ENCODE measurements around the gene SNX6.
A peak's percentile ranks its signal among the peaks of the same experiment; 100 is the strongest.
"Not testable (repeated sequence)": the region's sequence is repeated elsewhere in the genome, so short reads cannot be mapped to it uniquely, and the experiment has no call there.

The SNX6 gene

DNA sequence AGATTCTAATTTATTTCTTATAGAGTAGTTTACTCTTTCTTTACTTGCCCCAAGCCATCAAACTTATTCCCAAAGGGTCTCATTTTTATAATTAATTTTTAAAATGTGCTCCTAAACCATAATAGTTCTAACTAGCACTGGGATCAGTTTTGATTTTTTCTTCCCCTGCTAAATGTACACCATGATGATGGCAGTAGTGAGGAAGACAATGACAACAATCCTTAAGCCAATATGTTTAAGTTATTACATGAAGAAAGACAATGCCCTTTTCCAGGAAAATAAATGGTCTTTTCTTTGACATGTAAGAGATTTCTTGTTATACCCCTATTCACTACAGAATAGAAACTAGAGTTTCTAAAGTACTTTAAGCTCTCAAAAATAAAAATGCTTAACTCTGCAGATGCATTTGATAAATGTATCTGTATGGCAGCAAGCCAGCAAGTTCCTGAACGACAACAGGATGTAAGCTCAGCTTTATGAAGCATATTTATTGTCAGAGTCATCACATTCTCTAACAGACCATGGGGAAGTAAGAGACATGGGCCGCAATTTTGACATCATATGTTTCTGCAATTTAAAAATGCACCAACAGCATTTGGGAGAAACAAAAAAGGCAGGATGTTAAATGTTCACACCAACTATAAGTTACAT, 36.0 kb upstream of the SNX6 start:
- H3K4me2 ChIP-seq: peak overlapping the region in 4 of 11 experiments; percentile 31 to 90 (median 81); a peak in 8 of 22 replicates
- no peaks in the 10 kb centered on the region for H4K20me1 ChIP-seq
- H3K4me3 ChIP-seq: no peak overlapping the region

DNA sequence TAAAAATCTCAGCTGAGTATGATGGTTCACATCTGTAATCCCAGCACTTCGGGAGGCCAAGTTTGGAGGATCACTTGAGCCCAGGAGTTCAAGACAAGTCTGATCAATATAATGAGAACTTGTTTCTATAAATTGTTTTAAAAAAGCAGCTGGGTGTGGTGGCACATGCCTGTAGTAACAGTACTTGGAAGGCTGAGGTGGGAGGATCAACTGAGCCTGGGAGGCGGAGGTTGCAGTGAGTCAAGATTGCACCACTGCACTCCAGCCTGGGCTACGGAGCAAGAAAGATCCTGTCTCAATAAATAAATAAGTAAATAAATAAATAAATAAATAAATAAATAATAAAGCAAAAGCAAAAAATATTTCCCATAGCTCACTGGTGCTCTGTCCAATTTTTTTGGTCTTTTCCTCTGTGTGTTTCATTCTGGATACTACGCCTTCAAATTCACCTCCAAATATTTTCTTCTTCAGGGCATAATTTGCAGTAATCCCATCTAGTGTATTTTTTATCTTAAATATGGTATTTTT, 32.7 kb upstream of the SNX6 start:
- H3K9ac ChIP-seq: no peak overlapping the region
- peaks cover 0 to 49% (median 6%) of the 10 kb centered on the region in 10 experiments; a peak in 11 of 20 replicates for H3K4me1 ChIP-seq
- peak overlapping the region in 1 of 11 experiments; percentile 7; a peak in 1 of 22 replicates for H3K4me2 ChIP-seq
- H3K4me3 ChIP-seq: no peak overlapping the region
- H3K36me3 ChIP-seq: no peaks in the 10 kb centered on the region
- no peaks in the 10 kb centered on the region for H3K27me3 ChIP-seq
- H4K20me1 ChIP-seq: no peaks in the 10 kb centered on the region
- peaks cover 10 to 29% (median 24%) of the 10 kb centered on the region in 11 experiments for H3K9me3 ChIP-seq (replicated peaks in 1 of 11)
- no peak overlapping the region for H3K27ac ChIP-seq
- TF ChIP-seq Cebpa-rat (IDR thresholded peaks at IDR 0.05): no peak

More for the DNA sequence above, 36.0 kb upstream of the SNX6 start:
- Histone ChIP-seq H3K36me3 (no peaks in the 10 kb centered on the region), H3K4me1 (peaks cover 0 to 80% (median 6%) of the 10 kb centered on the region in 10 experiments; a peak in 11 of 20 replicates), H3K27me3 (no peaks in the 10 kb centered on the region), H3K9me3 (replicated peaks in 1 of 11) (peaks cover 4 to 19% (median 16%) of the 10 kb centered on the region in 11 experiments), H3K27ac (peak overlapping the region in 5 of 11 experiments; percentile 31 to 95 (median 90); a peak in 9 of 22 replicates), H3K9ac (peak overlapping the region in 4 of 11 experiments; percentile 54 to 84 (median 76); a peak in 8 of 22 replicates)
- TF ChIP-seq Cebpa-rat (IDR thresholded peaks at IDR 0.05): no peak

GRCh38 chr14:34660796-34661195, 30.8 kb upstream of the SNX6 start:
- H3K4me2 ChIP-seq: no peak overlapping the region
- peaks cover 10 to 29% (median 24%) of the 10 kb centered on the region in 11 experiments for H3K9me3 ChIP-seq (replicated peaks in 1 of 11)
- no peak for TF ChIP-seq Cebpa-rat (IDR thresholded peaks at IDR 0.05)
- H3K27ac ChIP-seq: no peak overlapping the region
- no peaks in the 10 kb centered on the region for H3K27me3 ChIP-seq
- H4K20me1 ChIP-seq: no peaks in the 10 kb centered on the region
- peaks cover 0 to 33% (median under 1%) of the 10 kb centered on the region in 10 experiments; a peak in 10 of 20 replicates for H3K4me1 ChIP-seq
- H3K36me3 ChIP-seq: no peaks in the 10 kb centered on the region
- no peak overlapping the region for H3K9ac ChIP-seq
- no peak overlapping the region for H3K4me3 ChIP-seq

GRCh38 chr14:34655959-34656358, 26.0 kb upstream of the SNX6 start:
- Histone ChIP-seq H3K27ac (no peak overlapping the region), H4K20me1 (no peaks in the 10 kb centered on the region), H3K9ac (no peak overlapping the region), H3K36me3 (no peaks in the 10 kb centered on the region), H3K4me3 (no peak overlapping the region), H3K4me1 (peaks cover 0 to 28% (median 0%) of the 10 kb centered on the region in 10 experiments; a peak in 6 of 20 replicates), H3K9me3 (replicated peaks in 1 of 11) (peaks cover 6 to 11% (median 6%) of the 10 kb centered on the region in 11 experiments; a peak in 20 of 22 replicates), H3K27me3 (no peaks in the 10 kb centered on the region), H3K4me2 (no peak overlapping the region)
- no peak for TF ChIP-seq Cebpa-rat (IDR thresholded peaks at IDR 0.05)

- H3K36me3 ChIP-seq; H3K4me3 ChIP-seq; H3K9me3 ChIP-seq (replicated peaks in 1 of 11); H4K20me1 ChIP-seq; H3K27ac ChIP-seq; H3K9ac ChIP-seq; H3K27me3 ChIP-seq: not testable (repeated sequence)
- H3K4me1 ChIP-seq: peaks cover 0 to 56% (median 0%) of the 10 kb centered on the region in 10 experiments; a peak in 6 of 20 replicates
- H3K4me2 ChIP-seq: peak overlapping the region in 2 of 11 experiments; percentile 46 to 52; a peak in 4 of 22 replicates
These were observed 23.1 kb upstream of the SNX6 start for GRCh38 chr14:34653073-34653472.

DNA sequence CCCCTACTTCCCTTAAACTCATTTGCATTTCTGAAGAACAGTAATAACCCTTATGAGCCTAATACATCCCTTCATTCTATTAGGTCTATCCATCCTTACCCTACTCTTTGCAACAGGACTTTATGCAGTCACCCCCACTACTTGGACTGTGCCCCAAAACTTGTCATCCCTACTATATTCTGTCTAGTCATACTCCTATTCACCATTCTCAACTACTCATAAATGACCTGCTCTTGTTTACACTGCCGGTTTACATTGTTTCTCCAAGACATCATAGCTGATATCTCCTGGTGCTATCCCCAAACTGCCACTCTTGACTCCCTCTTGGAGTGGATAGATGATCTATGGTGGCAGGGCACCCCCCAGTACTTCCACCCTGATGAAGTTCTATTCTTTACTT, 22.4 kb upstream of the SNX6 start:
- not testable (repeated sequence) for H4K20me1 ChIP-seq; H3K27me3 ChIP-seq; H3K4me3 ChIP-seq; H3K9ac ChIP-seq; H3K9me3 ChIP-seq (replicated peaks in 1 of 11); H3K27ac ChIP-seq; H3K36me3 ChIP-seq
- Histone ChIP-seq H3K4me2 (peak overlapping the region in 2 of 11 experiments; percentile 46 to 52; a peak in 4 of 22 replicates), H3K4me1 (peaks cover 0 to 63% (median 0%) of the 10 kb centered on the region in 10 experiments; a peak in 6 of 20 replicates)

DNA sequence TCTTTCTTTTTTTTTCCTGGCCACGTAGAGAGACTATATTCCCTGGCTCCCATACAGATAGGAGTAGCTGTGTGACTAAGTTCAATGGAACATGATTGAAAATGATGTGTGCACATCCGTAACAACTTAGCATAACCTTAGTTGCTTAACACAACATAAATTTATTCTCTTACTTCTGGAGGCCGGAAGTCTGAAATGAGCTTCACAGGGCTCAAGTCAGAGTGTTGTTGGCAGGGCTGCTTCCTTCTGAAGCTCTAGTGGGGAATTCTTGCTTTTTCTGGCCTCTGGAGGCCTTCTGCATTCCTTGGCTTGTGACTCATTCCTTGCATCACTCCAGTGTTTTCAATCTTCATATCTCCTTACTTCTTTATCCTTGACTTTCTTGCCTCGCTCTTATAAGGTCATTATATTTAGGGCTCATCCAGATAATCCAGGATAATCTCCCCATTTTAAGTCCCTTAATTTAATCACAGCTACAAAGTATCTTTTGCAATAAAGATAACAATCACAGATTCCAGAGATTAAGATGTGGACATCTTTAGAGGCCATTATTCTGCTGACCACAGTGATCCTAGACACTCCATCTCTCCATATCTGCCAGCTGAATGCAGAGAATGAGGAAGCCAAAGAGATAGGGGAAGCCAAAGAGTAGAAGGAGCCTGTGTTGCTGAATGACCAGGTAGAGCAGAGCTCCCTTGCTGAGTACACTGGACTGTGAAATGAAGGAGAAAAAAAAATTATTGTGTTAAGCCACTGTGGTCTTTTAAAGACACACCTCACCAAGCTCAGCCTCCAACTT, 21.0 kb upstream of the SNX6 start:
- Histone ChIP-seq H3K27me3 (no peaks in the 10 kb centered on the region), H3K9me3 (replicated peaks in 1 of 11) (no peaks in the 10 kb centered on the region), H3K4me3 (no peak overlapping the region), H3K4me2 (peak overlapping the region in 3 of 11 experiments; percentile 18 to 62 (median 58); a peak in 5 of 22 replicates), H3K36me3 (no peaks in the 10 kb centered on the region), H4K20me1 (no peaks in the 10 kb centered on the region), H3K27ac (peak overlapping the region in 3 of 11 experiments; percentile 16 to 44 (median 35); a peak in 3 of 22 replicates), H3K9ac (no peak overlapping the region; a peak in 1 of 22 replicates), H3K4me1 (peaks cover 0 to 76% (median 0%) of the 10 kb centered on the region in 10 experiments; a peak in 6 of 20 replicates)
- TF ChIP-seq Cebpa-rat (IDR thresholded peaks at IDR 0.05): no peak

GRCh38 chr14:34650006-34650405, 20.1 kb upstream of the SNX6 start:
- H3K9ac ChIP-seq: 0 out of 22 replicates have a peak overlapping the region, but pooled peaks of 1 of the 11 experiments have one; percentile 15
- not testable (repeated sequence) for H4K20me1 ChIP-seq; H3K4me3 ChIP-seq; H3K27me3 ChIP-seq; H3K36me3 ChIP-seq; H3K9me3 ChIP-seq (replicated peaks in 1 of 11)
- peaks cover 0 to 81% (median 0%) of the 10 kb centered on the region in 10 experiments; a peak in 6 of 20 replicates for H3K4me1 ChIP-seq
- peak overlapping the region in 3 of 11 experiments; percentile 0 to 44 (median 35); a peak in 3 of 22 replicates for H3K27ac ChIP-seq
- peak overlapping the region in 2 of 11 experiments; percentile 58 to 62; a peak in 4 of 22 replicates for H3K4me2 ChIP-seq

- Histone ChIP-seq H3K9ac (peak overlapping the region in 1 of 11 experiments; percentile 15; a peak in 1 of 22 replicates), H3K4me2 (peak overlapping the region in 3 of 11 experiments; percentile 28 to 62 (median 58); a peak in 5 of 22 replicates), H3K27ac (peak overlapping the region in 3 of 11 experiments; percentile 0 to 44 (median 35); a peak in 3 of 22 replicates), H4K20me1 (no peaks in the 10 kb centered on the region), H3K4me3 (no peak overlapping the region), H3K4me1 (peaks cover 0 to 86% (median 0%) of the 10 kb centered on the region in 10 experiments; a peak in 6 of 20 replicates), H3K9me3 (replicated peaks in 1 of 11) (no peaks in the 10 kb centered on the region), H3K27me3 (no peaks in the 10 kb centered on the region), H3K36me3 (no peaks in the 10 kb centered on the region)
- TF ChIP-seq Cebpa-rat (IDR thresholded peaks at IDR 0.05): no peak
These were observed 19.4 kb upstream of the SNX6 start for GRCh38 chr14:34649344-34649743.
